Effector CD4-positive, alpha-beta T cell (primary cell): ENCODE results near the gene XRCC1.
A peak's percentile ranks its signal among the peaks of the same experiment; 100 is the strongest.
"Not testable (repeated sequence)": the region's sequence is repeated elsewhere in the genome, so short reads cannot be mapped to it uniquely, and the experiment has no call there.

Source experiments
- DNase-seq: peaks from one replicate; pipeline ENCODE4 v3.0.0-alpha.2; 2020

The XRCC1 gene

GRCh38 chr19:43512399-43512798 lies 62.9 kb downstream of the XRCC1 start:
- DNase-seq = not testable (repeated sequence)

GRCh38 chr19:43511324-43511723 lies 64.0 kb downstream of the XRCC1 start:
- no peak for DNase-seq

- DNase-seq = no peak
Observed at GRCh38 chr19:43510713-43511112, 64.6 kb downstream of the XRCC1 start.

GRCh38 chr19:43507880-43508279 lies 67.4 kb downstream of the XRCC1 start:
- no peak for DNase-seq

GRCh38 chr19:43506629-43507028 lies 68.7 kb downstream of the XRCC1 start:
- no peak for DNase-seq

- no peak for DNase-seq
Observed at GRCh38 chr19:43505941-43506340, 69.4 kb downstream of the XRCC1 start.

- no peak for DNase-seq
Observed at GRCh38 chr19:43505186-43505456, 70.2 kb downstream of the XRCC1 start.

- peak; percentile 34 for DNase-seq
Observed at GRCh38 chr19:43504426-43505185, 70.7 kb downstream of the XRCC1 start, which contains the start of gene PHLDB3. TSS of gene PHLDB3 (minus strand) at chr19:43504746. CDS start at chr19:43504118, 628 bp downstream.

GRCh38 chr19:43503501-43504425 lies 71.6 kb downstream of the XRCC1 start:
- peak; percentile 99 for DNase-seq

- no peak for DNase-seq
Observed at GRCh38 chr19:43502419-43502976, 72.8 kb downstream of the XRCC1 start.

GRCh38 chr19:43501661-43502418 lies 73.5 kb downstream of the XRCC1 start:
- no peak for DNase-seq

- DNase-seq = no peak
Observed at GRCh38 chr19:43499042-43499441, 76.3 kb downstream of the XRCC1 start.

GRCh38 chr19:43498233-43498842 lies 77.0 kb downstream of the XRCC1 start:
- no peak for DNase-seq

GRCh38 chr19:43496960-43497359 lies 78.4 kb downstream of the XRCC1 start:
- no peak for DNase-seq

- no peak for DNase-seq
Observed at GRCh38 chr19:43495082-43495481, 80.2 kb downstream of the XRCC1 start.
